GM23338 (cell line): ENCODE measurements around the gene GIMAP2.

Experiments
- CREB1 ChIP-seq: fragments of 250-450 bp; sonication (Bioruptor Pico); IDR thresholded peaks from 2 replicates; pipeline ENCODE4 v1.5.0; 2020; ENCODE audit warnings: low read depth, mild to moderate bottlenecking, moderate library complexity
- EZH2 ChIP-seq: fragments of 200-600 bp; sonication (generic); IDR thresholded peaks from one replicate; pipeline ENCODE4 v1.8.0; 2017; ENCODE audit warnings: antibody characterized with exemption, mild to moderate bottlenecking, low read depth; ENCODE audit not compliant: unreplicated experiment
- NANOG ChIP-seq: IDR thresholded peaks from 2 replicates; pipeline ENCODE4 v1.6.1; 2016; ENCODE audit warnings: antibody characterized with exemption, borderline replicate concordance
- TF ChIP-seq, protein P1 (sequence below), 2 experiments: fragments of 200-600 bp in 1 of 2; sonication (generic) in 1 of 2; conservative IDR thresholded peaks; 2 replicates each; pipeline versions ENCODE4 v1.5.1 to v1.6.1; 2016 to 2017; ENCODE audit warnings: antibody characterized with exemption in 2 of 2, low read depth in 2 of 2, mild to moderate bottlenecking in 2 of 2, moderate library complexity in 1 of 2

DNA sequence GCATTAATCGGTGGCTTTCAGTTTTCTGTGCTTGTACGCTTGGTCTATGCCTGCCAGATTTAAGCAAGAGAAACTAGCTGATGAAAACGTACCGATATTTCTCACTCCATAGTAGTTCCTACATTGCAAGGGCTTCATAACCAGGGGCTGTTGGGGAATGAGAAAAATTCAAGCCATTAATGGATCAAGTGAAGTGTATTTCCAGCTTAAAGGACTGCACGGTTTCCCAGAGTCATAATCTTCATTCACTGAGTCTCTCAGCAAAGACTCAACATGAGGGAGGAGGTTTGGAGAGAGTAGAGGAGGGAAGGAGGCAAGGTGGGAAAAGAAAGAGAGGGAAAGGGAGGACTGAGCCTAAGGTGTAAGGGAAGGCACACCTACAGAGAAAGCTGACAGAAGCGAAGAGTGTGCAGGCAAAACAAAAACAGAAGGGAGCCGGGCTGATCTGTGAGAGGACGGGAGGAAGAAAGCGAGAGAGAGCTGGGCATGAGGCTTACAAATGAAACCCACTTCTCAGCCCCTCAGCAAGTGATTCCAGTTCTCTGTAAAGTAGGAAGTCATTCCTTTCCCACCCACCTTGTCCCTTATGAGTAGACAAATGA is 625 bp downstream of the GIMAP2 start:
- TF ChIP-seq, protein P1, sequence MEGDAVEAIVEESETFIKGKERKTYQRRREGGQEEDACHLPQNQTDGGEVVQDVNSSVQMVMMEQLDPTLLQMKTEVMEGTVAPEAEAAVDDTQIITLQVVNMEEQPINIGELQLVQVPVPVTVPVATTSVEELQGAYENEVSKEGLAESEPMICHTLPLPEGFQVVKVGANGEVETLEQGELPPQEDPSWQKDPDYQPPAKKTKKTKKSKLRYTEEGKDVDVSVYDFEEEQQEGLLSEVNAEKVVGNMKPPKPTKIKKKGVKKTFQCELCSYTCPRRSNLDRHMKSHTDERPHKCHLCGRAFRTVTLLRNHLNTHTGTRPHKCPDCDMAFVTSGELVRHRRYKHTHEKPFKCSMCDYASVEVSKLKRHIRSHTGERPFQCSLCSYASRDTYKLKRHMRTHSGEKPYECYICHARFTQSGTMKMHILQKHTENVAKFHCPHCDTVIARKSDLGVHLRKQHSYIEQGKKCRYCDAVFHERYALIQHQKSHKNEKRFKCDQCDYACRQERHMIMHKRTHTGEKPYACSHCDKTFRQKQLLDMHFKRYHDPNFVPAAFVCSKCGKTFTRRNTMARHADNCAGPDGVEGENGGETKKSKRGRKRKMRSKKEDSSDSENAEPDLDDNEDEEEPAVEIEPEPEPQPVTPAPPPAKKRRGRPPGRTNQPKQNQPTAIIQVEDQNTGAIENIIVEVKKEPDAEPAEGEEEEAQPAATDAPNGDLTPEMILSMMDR (conservative IDR thresholded peaks at IDR 0.05; ENCODE audit: low read depth in 2 of 2), result no peak
- TF ChIP-seq EZH2 (no peak), CREB1 (CRISPR knock-in tag) (no peak), NANOG (no peak)
